ENCODE measurements around the gene PHTF2.

Gene PHTF2

GRCh38 chr7:77794000-77794399 lies 4.6 kb upstream of the PHTF2 start:
- no peak for DNase-seq (ENCODE audit: low spot score)

GRCh38 chr7:77796109-77796508 lies 2.5 kb upstream of the PHTF2 start:
- DNase-seq (ENCODE audit: low spot score): no peak

GRCh38 chr7:77796960-77797359 lies 1.6 kb upstream of the PHTF2 start:
- no peak for DNase-seq (ENCODE audit: low spot score)

GRCh38 chr7:77797734-77798393 lies 709 bp upstream of the PHTF2 start:
- DNase-seq (ENCODE audit: low spot score): no peak

GRCh38 chr7:77799078-77799964 lies 748 bp downstream of the PHTF2 start:
- DNase-seq (ENCODE audit: low spot score): peak; percentile 58

GRCh38 chr7:77800158-77800557 lies 1.6 kb downstream of the PHTF2 start:
- no peak for DNase-seq (ENCODE audit: low spot score)

GRCh38 chr7:77800730-77801129 lies 2.2 kb downstream of the PHTF2 start:
- no peak for DNase-seq (ENCODE audit: low spot score)

- DNase-seq (ENCODE audit: low spot score): no peak
Measured at GRCh38 chr7:77802557-77803405, 4.2 kb downstream of the PHTF2 start.

- no peak for DNase-seq (ENCODE audit: low spot score)
Measured at GRCh38 chr7:77806425-77806824, 7.9 kb downstream of the PHTF2 start.

- DNase-seq (ENCODE audit: low spot score): no peak
Measured at GRCh38 chr7:77808517-77808916, 9.9 kb downstream of the PHTF2 start.

- no peak for DNase-seq (ENCODE audit: low spot score)
Measured at GRCh38 chr7:77811516-77812289, 13.1 kb downstream of the PHTF2 start.

- no peak for DNase-seq (ENCODE audit: low spot score)
Measured at GRCh38 chr7:77812290-77812685, 13.7 kb downstream of the PHTF2 start.

GRCh38 chr7:77813180-77813579 lies 14.6 kb downstream of the PHTF2 start:
- no peak for DNase-seq (ENCODE audit: low spot score)

GRCh38 chr7:77819021-77819420 lies 20.4 kb downstream of the PHTF2 start:
- no peak for DNase-seq (ENCODE audit: low spot score)

GRCh38 chr7:77820967-77821366 lies 22.4 kb downstream of the PHTF2 start:
- no peak for DNase-seq (ENCODE audit: low spot score)

GRCh38 chr7:77822269-77822668 lies 23.7 kb downstream of the PHTF2 start:
- DNase-seq (ENCODE audit: low spot score): no peak

GRCh38 chr7:77823787-77824186 lies 25.2 kb downstream of the PHTF2 start:
- DNase-seq (ENCODE audit: low spot score): no peak

- DNase-seq (ENCODE audit: low spot score): no peak
Measured at GRCh38 chr7:77824636-77825035, 26.1 kb downstream of the PHTF2 start.

- no peak for DNase-seq (ENCODE audit: low spot score)
Measured at GRCh38 chr7:77825131-77825530, 26.6 kb downstream of the PHTF2 start.

- no peak for DNase-seq (ENCODE audit: low spot score)
Measured at GRCh38 chr7:77826300-77826699, 27.7 kb downstream of the PHTF2 start.

- no peak for DNase-seq (ENCODE audit: low spot score)
Measured at GRCh38 chr7:77827999-77828398, 29.4 kb downstream of the PHTF2 start.

Data from cerebellar cortex (tissue), 1 donor.